Neural progenitor cell (in vitro differentiated cells): ENCODE results near the gene TOP2A. TPM values are rescaled to one million over a fixed set of nuclear protein-coding genes. Genes with fewer than 3 reads are reported as not detected.

Source experiments
- DNase-seq: peaks from one replicate; pipeline ENCODE4 v3.0.0-alpha.2; 2016; ENCODE audit warnings: low spot score
- H2AFZ ChIP-seq: fragments of 200-600 bp; sonication (generic); replicated peaks from 2 replicates; pipeline ENCODE4 v1.6.1; 2016; ENCODE audit warnings: antibody characterized with exemption
- H3F3A ChIP-seq: fragments of 200-600 bp; sonication (generic); 2 replicates; pipeline ENCODE4 v1.6.1; 2016; ENCODE audit warnings: antibody characterized with exemption, low read depth
- H3K27ac ChIP-seq: fragments of 200-600 bp; sonication (generic); 2 replicates; pipeline ENCODE4 v1.5.1; 2016; ENCODE audit warnings: mild to moderate bottlenecking
- H3K27me3 ChIP-seq: fragments of 200-600 bp; sonication (generic); 2 replicates; pipeline ENCODE4 v1.6.1; 2016; ENCODE audit warnings: mild to moderate bottlenecking, moderate library complexity
- H3K36me3 ChIP-seq: fragments of 200-600 bp; sonication (generic); 2 replicates; pipeline ENCODE4 v1.5.1; 2016
- H3K4me1 ChIP-seq: fragments of 200-600 bp; sonication (generic); 2 replicates; pipeline ENCODE4 v1.6.1; 2016; ENCODE audit warnings: mixed run types
- H3K4me2 ChIP-seq: fragments of 200-600 bp; sonication (generic); 2 replicates; pipeline ENCODE4 v1.6.1; 2016
- H3K4me3 ChIP-seq: fragments of 200-600 bp; sonication (generic); 2 replicates; pipeline ENCODE4 v1.5.1; 2016
- H3K79me2 ChIP-seq: fragments of 200-600 bp; sonication (generic); 2 replicates; pipeline ENCODE4 v1.6.1; 2016; ENCODE audit warnings: low read depth
- H3K9ac ChIP-seq: fragments of 200-600 bp; sonication (generic); 2 replicates; pipeline ENCODE4 v1.6.1; 2016
- H3K9me3 ChIP-seq: fragments of 200-600 bp; sonication (generic); 2 replicates; pipeline ENCODE4 v1.5.1; 2016; ENCODE audit warnings: low read depth
- H4K20me1 ChIP-seq: fragments of 200-600 bp; sonication (generic); 2 replicates; pipeline ENCODE4 v1.6.1; 2016; ENCODE audit warnings: low read depth
- H3K27ac Mint-ChIP-seq: 3 replicates; pipeline ENCODE4 v1.8.0; 2021; ENCODE audit warnings: mixed read lengths
- H3K27me3 Mint-ChIP-seq: 2 replicates; pipeline ENCODE4 v1.8.0; 2022; ENCODE audit warnings: low read depth, mild to moderate bottlenecking, inconsistent platforms, moderate library complexity, mixed read lengths; ENCODE audit not compliant: insufficient read depth
- H3K36me3 Mint-ChIP-seq: 3 replicates; pipeline ENCODE4 v1.8.0; 2021; ENCODE audit warnings: mixed read lengths
- H3K4me1 Mint-ChIP-seq: 3 replicates; pipeline ENCODE4 v1.8.0; 2021; ENCODE audit warnings: mixed read lengths
- H3K4me3 Mint-ChIP-seq: 3 replicates; pipeline ENCODE4 v1.8.0; 2021; ENCODE audit warnings: mild to moderate bottlenecking, moderate library complexity, mixed read lengths
- H3K9me3 Mint-ChIP-seq: 3 replicates; pipeline ENCODE4 v1.8.0; 2020; ENCODE audit warnings: mixed read lengths
- EZH2 ChIP-seq: fragments of 200-600 bp; sonication (generic); IDR thresholded peaks from 2 replicates; pipeline ENCODE4 v1.6.1; 2017; ENCODE audit warnings: antibody characterized with exemption, mild to moderate bottlenecking, moderate library complexity
- EZH2phosphoT487 ChIP-seq: fragments of 200-600 bp; sonication (generic); IDR thresholded peaks from 2 replicates; pipeline ENCODE4 v1.6.1; 2017; ENCODE audit warnings: antibody characterized with exemption
- total RNA-seq: library from RNA; depleted of rRNA; stranded (reverse); fragments of >200 nt; gene quantifications from 2 replicates; pipeline ENCODE4 v1.2.3, GENCODE V29; 2015; ENCODE audit warnings: low replicate concordance
- TF ChIP-seq, protein P1 (sequence below): fragments of 200-600 bp; sonication (generic); IDR thresholded peaks from 2 replicates; pipeline ENCODE4 v1.5.1; 2017; ENCODE audit warnings: antibody characterized with exemption, mild to moderate bottlenecking

Gene TOP2A
- total RNA-seq, 1 donor from 2014 or later: 968 TPM

DNA sequence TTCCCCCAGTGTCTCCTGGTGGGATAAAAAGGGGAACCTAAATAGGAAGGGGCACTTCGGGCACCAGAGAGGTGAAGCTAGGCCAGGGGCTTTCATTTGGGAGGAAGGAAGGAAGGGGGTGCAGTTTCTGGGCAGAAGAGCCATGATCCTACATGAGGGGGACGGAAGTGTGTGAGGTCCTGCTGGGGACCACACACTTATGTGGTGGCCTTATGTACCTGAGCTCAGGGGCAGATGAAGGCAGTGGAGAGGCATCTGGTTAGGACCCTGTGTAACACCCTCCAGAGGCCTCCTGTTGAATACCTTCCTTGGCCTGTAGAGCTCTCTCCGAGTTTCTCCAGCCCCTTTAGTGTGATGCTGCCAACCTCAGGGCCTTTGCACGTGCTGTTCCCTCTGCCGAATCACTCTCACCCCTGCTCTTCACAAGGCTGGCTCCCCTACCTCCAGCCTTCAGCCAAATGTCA, 46.7 kb upstream of the TOP2A start:
- Histone ChIP-seq H3F3A (no peaks in the 10 kb centered on the region), H3K79me2 (no peaks in the 10 kb centered on the region), H3K36me3 (no peaks in the 10 kb centered on the region), H4K20me1 (no peaks in the 10 kb centered on the region), H3K9ac (no peak overlapping the region), H3K9me3 (no peaks in the 10 kb centered on the region), H2AFZ (no peak overlapping the region), H3K4me1 (peaks cover 5% of the 10 kb centered on the region), H3K4me2 (no peak overlapping the region), H3K27me3 (no peaks in the 10 kb centered on the region), H3K4me3 (no peak overlapping the region), H3K27ac (no peak overlapping the region)
- TF ChIP-seq, protein P1, sequence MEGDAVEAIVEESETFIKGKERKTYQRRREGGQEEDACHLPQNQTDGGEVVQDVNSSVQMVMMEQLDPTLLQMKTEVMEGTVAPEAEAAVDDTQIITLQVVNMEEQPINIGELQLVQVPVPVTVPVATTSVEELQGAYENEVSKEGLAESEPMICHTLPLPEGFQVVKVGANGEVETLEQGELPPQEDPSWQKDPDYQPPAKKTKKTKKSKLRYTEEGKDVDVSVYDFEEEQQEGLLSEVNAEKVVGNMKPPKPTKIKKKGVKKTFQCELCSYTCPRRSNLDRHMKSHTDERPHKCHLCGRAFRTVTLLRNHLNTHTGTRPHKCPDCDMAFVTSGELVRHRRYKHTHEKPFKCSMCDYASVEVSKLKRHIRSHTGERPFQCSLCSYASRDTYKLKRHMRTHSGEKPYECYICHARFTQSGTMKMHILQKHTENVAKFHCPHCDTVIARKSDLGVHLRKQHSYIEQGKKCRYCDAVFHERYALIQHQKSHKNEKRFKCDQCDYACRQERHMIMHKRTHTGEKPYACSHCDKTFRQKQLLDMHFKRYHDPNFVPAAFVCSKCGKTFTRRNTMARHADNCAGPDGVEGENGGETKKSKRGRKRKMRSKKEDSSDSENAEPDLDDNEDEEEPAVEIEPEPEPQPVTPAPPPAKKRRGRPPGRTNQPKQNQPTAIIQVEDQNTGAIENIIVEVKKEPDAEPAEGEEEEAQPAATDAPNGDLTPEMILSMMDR: no peak
- TF ChIP-seq EZH2: no peak
- no peak for TF ChIP-seq EZH2phosphoT487
- no peaks in the 10 kb centered on the region for H3K9me3 Mint-ChIP-seq
- H3K4me3 Mint-ChIP-seq: no peak overlapping the region
- no peaks in the 10 kb centered on the region for H3K36me3 Mint-ChIP-seq
- peaks cover 29% of the 10 kb centered on the region for H3K4me1 Mint-ChIP-seq
- no peak for DNase-seq
- H3K27me3 Mint-ChIP-seq: peaks cover 10% of the 10 kb centered on the region
- no peak overlapping the region for H3K27ac Mint-ChIP-seq

DNA sequence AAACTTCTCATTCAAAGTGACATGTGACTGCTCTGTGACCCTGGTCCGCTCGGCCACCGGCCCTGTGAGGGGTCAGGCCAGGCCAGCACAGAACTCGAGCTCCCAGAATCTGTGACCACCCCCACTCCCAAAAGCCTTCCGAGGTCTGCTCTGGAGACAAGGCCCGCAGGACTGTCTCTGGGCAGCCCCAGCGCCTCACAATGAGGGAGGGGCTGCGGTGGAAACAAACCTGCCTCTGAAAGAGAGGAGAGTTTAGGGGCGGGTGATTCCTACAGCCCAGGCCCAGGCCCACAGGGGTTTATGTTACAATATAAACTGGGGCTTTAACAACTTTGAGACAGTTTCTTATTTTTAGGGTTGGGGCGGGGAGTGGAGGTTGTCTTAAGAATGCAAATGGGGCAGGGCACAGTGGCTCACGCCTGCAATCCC, 45.4 kb upstream of the TOP2A start:
- peak overlapping the region; percentile 83 for H3K27ac Mint-ChIP-seq

DNA sequence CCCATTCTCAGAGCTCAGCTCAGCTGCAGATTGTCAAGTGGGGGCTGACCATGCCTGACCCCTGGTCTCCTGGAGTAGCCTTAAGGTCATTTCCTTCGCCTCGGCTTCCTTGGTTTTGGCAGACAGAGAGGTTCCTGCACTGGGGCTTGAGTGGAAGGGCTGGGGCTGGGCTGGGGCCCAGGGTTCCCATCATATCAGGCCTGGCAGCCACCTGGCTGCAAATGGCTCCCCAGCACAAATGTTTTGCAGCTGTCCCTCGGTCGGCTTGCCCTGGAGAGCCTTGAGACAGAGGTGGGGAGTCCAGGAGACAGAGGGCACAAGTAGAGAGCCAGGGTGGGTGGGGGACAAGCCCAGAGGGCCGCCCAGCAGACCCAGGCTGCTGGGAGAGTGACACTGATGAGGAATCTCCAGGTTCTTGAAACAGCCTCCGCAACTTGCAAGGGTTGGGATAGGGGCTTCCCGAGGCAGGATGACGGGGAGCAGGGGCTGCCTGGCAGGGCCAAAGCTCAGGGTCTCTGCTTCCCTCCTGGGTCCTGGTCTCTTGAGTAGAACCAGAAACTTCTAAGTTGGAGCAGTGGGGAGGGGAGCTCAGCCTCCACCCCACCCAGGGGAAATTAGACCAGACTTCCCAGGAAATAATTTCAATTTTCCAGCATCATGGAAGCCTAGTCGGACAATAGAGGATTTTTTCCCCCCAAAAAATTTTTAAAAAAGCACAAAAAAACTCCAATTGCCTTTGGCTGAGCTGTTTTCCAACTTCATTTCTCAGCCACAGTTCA, 44.8 kb upstream of the TOP2A start:
- Mint-ChIP-seq H3K27ac (peak overlapping the region; percentile 83), H3K9me3 (no peaks in the 10 kb centered on the region), H3K4me3 (no peak overlapping the region), H3K27me3 (peaks cover 3% of the 10 kb centered on the region), H3K36me3 (peaks cover 1% of the 10 kb centered on the region), H3K4me1 (peaks cover 45% of the 10 kb centered on the region)
- Histone ChIP-seq H3K79me2 (no peaks in the 10 kb centered on the region), H4K20me1 (no peaks in the 10 kb centered on the region), H2AFZ (no peak overlapping the region), H3K4me3 (no peak overlapping the region), H3K36me3 (no peaks in the 10 kb centered on the region), H3K4me1 (peaks cover 14% of the 10 kb centered on the region), H3K27ac (no peak overlapping the region), H3K9me3 (no peaks in the 10 kb centered on the region), H3F3A (no peaks in the 10 kb centered on the region), H3K9ac (no peak overlapping the region), H3K4me2 (peak overlapping the region; percentile 26), H3K27me3 (no peaks in the 10 kb centered on the region)
- TF ChIP-seq, protein P1: no peak
- TF ChIP-seq EZH2phosphoT487 (no peak), EZH2 (no peak)
- no peak for DNase-seq

More for the DNA sequence above, 45.4 kb upstream of the TOP2A start:
- H3K4me1 Mint-ChIP-seq: peaks cover 39% of the 10 kb centered on the region
- Histone ChIP-seq H3K4me2 (peak overlapping the region; percentile 26), H3K4me1 (peaks cover 8% of the 10 kb centered on the region), H4K20me1 (no peaks in the 10 kb centered on the region), H3K9ac (no peak overlapping the region), H3K9me3 (no peaks in the 10 kb centered on the region), H3K27me3 (no peaks in the 10 kb centered on the region), H3F3A (no peaks in the 10 kb centered on the region), H2AFZ (peak overlapping the region; percentile 82), H3K27ac (no peak overlapping the region), H3K4me3 (no peak overlapping the region), H3K36me3 (no peaks in the 10 kb centered on the region), H3K79me2 (no peaks in the 10 kb centered on the region)
- DNase-seq: peak; percentile 44
- H3K9me3 Mint-ChIP-seq: no peaks in the 10 kb centered on the region
- H3K27me3 Mint-ChIP-seq: peaks cover 3% of the 10 kb centered on the region
- peak overlapping the region; percentile 41 for H3K4me3 Mint-ChIP-seq
- H3K36me3 Mint-ChIP-seq: no peaks in the 10 kb centered on the region
- TF ChIP-seq, protein P1: no peak
